MV-4-11 (cell line): ENCODE results near the gene LRRC2.
A peak's percentile ranks its signal among the peaks of the same experiment; 100 is the strongest.
"Not testable (repeated sequence)": the region's sequence is repeated elsewhere in the genome, so short reads cannot be mapped to it uniquely, and the experiment has no call there.

ENCODE experiments used
- DNase-seq: peaks from one replicate; lab custom pipeline; 2025; lab: John Stamatoyannopoulos, UW

The LRRC2 gene

DNA sequence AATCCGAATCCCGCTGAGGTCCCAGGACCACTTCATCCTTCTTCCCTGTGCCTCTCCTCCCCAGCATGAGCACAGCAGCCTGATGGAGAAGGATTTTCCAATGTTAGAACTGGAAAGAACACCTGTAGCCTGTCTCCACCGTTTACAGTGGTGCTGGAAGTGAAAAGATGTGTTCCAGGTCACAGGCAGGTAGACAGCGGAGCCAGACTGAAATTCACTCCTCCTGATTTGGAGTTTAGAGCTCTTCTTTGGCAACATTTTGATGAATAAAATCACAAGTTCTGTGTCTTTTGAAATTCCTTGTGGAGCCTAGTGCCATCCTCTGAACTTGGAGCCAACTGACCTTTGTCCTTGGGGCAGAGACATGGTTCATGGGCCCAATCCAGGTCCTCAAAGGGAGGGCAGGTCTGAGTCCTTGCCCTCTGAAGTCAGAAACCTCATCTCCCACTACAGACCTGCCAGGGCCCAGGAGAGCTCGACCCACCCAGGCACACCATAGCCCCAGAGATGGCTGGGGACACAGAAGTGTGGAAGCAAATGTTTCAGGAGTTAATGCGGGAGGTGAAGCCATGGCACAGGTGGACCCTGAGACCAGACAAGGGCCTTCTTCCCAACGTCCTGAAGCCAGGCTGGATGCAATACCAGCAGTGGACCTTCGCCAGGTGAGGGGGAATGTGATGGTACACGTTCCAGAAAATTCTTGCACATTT, 68.4 kb downstream of the LRRC2 start, which contains the start of gene RTP3:
Gene RTP3 (plus strand): TSS at position 421 of the 710 bp plus-strand sequence. CDS start 87 bp downstream, at position 508.
- DNase-seq, result no peak

DNA sequence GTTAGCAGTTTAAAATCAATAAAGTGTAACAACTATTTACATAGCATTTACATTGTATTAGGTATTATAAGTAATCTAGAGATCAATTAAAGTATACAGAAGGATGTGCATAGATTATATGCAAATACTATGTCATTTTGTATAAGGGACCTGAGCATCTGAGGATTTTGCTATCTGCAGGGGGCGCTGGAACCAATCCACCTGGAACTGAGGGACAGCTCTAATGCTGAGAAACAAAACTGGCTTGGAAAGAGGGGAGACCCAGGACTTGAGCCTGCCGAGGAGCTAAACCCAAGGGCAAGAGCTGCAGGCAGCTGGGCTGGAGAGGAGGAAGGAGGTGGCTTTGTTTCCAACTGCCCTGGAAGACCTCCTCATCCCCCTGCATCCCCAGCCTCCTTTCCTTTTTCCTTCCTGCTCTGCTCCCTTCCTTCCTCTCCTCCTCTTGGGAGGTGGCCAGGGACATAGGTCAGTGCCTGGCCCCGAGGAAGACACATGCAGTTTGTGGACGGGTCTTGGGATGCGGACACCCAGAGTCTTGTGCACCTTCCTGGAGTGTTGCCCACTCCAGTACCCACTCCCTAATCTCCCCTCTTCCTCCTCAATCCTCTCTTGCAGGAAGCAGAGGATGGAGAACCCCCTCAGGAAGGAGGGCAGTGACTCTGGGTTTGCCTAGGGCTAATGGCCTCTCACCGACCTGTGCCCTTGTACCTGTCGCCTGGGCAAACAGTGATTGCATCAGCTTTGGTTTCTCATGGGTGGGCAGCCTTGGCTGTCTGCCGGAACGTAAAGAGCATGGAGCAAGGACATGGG, 69.2 kb downstream of the LRRC2 start:
- DNase-seq, result no peak

DNA sequence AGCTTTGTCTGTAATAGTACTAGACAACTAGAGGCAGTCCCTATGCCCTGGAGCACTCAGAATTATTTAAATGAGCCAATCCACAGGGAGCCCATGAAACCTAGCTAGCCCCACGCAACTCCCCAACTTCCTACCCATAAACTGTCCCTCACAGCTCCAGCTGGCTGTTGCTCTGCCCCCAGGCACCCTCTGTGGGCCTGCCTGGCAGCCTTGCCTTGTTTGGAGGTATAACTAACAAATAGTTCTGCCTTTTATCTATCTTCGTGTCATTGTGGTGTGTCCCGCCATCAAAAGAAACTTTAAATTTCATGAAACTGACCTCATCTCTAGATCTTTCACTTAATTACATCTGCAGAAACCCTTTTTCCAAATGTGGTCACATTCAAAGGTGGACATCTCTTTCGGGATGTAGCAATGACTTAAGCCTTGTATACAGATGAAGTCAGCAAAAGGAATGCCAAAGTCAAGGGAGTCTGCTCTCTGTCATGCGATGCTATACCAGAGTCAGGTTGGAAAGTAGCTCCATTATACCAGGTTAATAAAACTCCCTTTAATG, 70.1 kb downstream of the LRRC2 start:
- DNase-seq, result no peak

DNA sequence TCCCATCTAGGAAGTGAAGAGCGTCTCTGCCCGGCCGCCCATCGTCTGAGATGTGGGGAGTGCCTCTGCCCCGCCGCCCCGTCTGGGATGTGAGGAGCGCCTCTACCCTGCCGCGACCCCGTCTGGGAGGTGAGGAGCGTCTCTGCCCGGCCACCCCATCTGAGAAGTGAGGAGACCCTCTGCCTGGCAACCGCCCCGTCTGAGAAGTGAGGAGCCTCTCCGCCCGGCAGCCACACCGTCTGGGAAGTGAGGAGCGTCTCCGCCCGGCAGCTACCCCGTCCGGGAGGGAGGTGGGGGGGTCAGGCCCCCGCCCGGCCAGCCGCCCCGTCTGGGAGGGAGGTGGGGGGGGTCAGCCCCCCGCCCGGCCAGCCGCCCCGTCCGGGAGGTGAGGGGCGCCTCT, 71.6 kb downstream of the LRRC2 start:
- DNase-seq, result not testable (repeated sequence)

DNA sequence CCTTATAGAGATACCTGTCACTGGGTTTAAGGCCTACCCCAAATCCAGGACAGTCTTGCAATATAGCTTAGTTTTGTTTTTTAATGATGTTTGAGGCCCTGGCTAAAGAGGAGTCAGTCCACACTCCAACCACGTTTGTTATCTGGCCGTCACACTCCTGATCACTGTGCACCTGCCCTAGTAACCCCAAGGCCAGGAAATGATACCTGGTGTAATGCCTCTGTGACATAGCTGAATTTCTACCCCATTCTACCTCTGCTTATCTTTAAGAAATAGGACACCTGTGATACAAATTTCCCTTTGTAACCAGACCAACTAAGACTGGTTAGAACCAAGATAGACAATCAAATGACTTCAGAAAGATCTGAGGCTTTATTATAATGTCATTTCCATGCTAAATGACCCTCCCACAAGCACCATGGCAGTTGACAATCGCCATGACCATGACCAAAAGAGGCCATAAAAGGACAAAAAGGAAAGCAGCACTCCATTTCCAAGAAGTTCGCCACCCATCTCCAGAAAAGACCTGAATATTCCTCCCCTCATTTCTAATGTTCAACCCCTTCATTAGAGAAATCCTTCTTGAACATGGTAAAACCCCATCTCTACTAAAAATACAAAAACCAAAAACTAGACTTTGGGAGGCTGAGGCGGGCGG, 73.1 kb downstream of the LRRC2 start:
- no peak for DNase-seq

DNA sequence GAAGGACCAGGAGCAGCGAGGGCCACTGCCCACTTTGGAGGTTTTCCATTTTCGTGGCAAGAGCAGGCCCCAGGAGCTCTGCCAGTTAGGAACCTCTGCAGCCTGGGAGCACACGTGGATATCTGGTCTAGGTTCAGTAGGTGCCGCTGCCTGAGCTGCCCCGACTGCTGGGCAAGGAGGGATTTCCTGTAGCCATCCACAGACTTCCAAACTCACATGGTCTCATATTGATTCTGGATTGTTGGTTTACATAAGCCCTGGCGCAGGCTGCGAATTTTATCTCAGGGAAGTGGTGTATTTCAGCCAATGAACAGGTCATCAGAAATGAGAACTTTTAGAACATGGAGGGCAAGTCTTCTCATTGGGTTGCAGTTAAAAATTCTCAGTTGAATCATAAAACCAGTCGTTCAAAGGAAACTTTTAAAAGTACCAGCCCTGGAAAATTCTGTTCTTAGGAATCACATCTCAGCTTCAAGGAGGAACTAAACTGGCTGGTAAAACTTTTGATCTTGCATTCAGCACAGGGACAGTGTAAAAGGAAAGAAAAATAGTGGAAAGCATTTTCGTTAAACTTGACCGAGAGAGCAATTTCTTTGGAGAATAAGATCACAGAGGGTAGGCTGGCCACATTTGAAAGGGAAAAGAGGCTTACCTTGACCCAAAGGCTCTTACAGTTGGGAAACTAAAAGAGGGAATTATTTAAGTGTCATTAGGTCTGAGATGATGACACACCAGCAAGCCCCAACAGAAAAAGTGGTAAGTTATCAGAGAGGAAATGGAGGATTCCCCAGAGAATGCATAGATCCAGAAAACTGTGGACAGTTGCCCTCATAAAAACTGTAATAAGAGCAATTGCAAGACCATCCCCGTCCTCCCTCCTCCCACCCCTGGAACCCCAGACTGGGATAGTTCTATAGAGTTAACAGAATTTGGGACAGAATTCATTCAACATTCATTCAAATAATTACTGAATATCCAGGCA, 74.7 kb downstream of the LRRC2 start:
- no peak for DNase-seq

DNA sequence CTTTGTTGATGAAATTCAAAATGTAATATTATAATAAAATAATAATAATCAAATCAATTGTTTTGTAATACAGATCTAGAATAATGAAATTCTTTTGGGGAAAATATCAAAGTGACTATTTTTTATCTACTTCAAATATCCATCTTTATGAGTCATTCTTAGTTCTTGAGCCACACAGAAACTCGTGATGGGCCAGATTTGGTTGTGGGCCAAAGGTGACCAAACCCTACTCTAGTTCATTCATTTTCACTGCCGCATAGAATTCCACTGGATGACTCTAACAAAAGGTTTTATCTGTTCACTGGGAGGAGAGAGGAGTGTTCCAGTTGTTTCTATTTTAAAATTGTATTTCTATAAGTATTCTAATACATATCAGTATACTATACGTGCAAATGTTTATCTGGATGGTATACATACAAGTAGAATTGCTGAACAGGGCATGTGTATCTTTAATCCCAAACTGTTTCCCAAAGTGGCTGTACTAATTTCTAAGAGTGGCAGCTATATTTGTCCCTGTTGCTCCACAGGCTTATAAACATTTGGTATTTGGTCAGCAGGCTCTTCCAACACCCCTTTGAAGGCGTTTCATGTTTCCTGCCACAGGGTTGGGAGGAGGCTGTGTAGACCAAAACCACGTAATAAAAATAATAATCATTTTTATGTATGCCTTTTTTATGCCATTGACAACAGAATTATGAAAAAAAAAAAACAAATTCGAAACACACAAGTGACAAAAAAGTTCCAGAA, 75.6 kb downstream of the LRRC2 start:
- no peak for DNase-seq

DNA sequence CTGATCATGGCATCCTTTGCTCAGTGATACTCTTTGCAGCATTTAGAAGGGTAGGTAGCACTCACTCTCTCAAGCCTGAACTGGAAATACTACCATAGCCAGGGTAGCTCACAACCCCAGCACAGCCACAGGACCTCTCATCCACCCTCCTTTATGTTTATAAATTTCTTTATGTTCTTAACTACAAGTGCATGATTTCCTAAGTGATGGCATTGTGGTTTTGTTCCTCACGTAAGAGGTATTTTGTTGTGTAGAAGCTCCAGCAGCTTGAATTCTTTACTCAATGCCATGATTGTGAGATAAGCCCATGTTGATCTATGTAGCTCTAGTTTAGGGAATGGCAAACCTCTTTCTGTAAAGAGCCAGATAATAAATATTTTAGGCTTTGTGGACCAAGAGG, 76.2 kb downstream of the LRRC2 start:
- DNase-seq, result no peak

DNA sequence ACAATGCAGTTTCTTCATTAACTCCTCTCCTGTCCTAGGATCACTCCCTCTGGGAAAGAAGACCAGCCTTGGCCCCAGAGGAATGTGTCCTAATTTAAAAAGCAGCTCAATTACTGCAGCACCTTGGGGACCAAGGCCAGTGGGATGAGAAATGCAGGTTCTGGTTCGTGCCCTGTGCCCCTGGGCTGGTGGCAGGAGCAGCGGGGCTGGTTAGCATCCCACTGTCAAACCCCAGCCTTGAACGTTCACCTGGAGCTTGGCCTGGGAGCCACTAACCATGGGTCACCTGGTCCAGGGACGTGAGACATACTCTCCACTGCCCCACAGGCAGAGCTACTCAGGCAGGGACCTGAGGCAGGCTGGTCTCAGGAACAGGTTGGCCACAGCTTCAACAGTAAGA, 76.7 kb downstream of the LRRC2 start:
- no peak for DNase-seq

DNA sequence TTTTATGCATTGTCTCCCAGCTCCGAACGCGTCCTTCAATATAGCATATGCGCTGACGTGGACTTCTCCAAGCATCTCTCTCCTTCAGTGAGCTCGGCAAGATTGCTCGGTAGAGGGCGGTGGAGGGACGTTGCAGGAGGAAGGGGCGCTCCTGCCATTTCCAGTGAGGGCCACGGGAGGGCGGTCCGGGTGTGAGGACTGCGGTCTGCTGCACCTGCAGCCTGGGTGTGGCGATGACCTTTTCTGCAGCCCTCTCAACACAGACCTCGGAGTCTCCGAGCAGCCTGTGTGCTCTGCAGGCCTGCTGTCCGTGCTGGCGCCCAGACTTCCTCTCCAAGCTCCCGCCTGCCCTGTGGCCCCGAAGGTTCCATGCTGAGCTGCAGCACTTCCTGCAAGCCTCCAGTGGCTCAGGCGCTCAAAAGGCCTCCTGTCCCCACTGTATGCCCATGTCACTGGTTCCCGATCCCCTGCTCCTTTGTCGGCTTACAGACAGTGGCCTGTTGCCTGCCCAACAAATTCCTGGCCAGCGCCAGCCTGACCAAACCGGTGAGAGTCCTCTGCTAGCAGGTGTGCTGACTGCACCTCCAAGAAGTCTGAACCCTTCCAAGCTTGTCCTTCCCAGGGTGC, 77.3 kb downstream of the LRRC2 start:
- DNase-seq, result peak; percentile 85

DNA sequence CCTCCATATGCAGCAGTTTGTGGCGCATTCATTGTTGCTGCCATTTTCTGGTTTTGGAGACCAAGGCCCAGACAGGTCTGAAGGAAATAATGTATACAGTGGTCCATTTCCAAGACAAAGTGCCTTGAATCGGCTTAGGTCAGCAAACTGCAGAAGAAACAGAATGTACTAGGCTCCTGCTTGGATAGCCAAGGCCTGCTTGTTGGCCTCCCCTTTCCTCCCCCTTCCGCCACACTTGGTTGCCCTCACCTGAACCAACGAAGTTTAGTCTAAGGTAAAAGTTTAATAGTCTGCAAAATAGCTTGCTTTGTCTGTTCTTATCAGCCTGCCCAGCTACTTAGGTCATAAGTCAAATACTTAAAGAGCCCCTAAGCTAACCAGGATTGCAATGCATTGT, 80.3 kb downstream of the LRRC2 start:
- no peak for DNase-seq

DNA sequence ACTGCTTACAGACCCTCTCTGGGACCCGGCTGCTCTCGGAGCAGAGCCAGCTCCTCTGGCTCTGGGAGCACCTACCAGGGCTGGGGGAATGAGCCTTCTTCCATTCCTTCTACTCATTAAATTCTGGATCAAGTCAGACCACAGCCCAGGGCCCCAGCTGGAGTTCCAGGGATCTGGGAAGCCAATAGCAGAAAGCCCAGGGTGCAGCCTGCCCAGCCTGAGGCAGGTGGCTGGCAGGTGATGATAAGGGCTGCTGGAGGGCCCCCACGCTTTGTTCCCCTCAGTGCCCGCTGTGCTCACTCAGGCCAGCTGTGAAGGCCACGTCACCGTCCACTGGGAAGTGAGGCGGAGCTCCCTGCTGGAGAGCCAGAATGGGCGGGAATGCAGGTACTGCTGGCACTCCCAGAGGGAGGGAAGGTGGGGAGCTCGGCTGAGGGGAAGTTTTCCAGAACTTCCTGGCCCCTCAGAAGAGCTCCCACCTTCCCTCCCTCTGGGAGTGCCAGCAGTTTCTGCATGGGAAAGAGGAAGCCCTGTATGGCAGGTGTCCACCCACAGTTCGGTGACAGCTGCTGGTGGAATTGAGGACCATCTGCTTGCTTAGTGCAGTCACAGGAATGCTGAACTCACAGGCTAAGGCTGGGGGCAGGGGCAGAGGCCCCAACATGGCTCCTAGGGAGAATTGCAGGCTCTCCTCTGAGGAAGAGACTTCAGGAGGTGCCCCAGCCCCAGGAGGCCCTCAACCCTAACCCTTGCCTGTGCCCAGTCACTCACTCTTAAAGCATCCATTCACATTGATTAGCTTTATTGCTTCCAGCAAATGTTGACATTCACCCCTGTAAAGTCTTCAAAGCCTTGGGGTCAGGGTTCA, 81.0 kb downstream of the LRRC2 start:
- no peak for DNase-seq

DNA sequence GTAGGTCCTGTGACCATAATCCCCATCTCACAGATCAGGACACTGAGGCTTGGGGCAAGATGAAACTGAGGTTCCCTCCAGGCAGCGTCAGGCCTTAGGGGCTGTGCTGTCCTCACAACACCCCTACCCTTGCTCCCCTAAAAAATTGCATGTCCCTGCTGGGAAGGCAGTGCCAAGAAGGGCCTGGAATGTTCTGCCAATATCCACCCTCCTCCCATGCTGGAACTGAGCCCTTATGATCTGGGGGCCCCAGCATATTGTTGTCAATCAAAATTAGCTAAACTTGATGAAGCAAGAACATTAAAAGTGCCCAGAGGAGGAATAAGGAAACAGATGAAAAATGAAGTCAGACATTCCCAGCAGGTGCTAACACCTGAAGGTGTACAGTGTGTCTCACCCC, 81.7 kb downstream of the LRRC2 start:
- DNase-seq, result no peak

DNA sequence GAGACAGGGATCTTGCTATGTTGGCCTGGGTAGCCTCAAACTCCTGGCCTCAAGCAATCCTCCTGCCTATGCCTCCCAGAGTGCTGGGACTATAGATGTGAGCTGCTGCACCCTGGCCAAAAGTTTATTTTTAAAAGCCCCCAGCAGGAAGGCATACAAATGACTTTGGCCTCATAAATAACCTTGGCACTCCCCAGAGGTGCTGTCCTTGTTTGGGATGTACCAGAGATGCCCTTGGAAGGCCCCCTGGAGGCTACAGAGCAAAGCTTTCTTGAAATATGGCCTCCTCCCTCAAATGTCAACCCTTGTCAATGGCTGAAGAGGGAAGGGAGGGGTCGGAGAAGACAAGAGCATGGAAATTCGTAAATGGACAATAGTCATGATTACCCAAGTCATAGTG, 82.3 kb downstream of the LRRC2 start:
- DNase-seq, result no peak

DNA sequence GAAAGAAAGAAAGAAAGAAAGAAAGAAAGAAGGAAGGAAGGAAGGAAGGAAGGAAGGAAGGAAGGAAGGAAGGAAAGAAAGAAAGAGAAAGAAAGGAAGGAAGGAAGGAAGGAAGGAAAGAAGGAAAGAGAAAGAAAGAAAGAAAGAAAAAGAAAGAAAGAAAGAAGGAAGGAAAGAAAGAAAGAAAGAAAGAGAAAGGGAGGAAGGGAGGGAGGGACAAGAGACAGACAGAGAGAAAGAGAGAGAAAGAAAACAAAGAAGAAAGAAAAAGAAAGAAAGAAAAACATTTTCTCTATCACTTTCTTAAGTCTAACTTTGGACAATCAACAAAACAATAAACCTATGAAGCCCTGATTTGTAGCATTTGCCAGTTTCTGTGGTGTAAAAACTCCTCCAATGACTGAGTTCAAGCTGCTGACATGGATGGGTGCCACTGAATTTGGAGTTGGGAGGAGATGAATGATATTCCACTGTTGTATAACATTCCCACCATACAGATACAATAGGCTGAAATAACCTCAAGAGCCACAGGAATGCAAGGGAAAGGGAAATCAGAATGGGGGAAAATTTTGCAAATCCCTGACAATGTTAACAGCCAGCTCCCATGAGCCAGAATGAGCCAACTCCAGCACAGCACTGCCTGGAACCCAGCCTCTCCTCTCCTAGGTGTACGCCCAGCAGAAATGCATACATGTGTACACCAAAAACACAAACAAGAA, 83.3 kb downstream of the LRRC2 start:
- no peak for DNase-seq

DNA sequence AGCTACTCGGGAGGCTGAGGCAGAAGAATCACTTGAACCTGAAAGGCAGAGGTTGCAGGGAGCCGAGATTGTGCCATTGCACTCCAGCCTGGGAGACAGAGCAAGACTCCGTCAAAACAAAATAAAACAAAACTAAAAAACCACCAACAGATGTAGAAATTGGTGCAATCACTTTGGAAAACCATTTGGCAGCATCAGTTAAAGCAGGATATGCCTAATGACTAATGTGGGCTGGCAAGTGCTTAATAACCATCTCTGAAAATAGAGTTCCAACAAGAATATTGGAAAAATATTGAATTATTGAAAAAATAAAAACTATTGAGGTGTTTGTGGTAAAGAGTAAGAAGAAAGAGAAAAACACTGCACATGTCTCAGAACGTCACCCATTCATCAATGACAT, 84.5 kb downstream of the LRRC2 start:
- no peak for DNase-seq

DNA sequence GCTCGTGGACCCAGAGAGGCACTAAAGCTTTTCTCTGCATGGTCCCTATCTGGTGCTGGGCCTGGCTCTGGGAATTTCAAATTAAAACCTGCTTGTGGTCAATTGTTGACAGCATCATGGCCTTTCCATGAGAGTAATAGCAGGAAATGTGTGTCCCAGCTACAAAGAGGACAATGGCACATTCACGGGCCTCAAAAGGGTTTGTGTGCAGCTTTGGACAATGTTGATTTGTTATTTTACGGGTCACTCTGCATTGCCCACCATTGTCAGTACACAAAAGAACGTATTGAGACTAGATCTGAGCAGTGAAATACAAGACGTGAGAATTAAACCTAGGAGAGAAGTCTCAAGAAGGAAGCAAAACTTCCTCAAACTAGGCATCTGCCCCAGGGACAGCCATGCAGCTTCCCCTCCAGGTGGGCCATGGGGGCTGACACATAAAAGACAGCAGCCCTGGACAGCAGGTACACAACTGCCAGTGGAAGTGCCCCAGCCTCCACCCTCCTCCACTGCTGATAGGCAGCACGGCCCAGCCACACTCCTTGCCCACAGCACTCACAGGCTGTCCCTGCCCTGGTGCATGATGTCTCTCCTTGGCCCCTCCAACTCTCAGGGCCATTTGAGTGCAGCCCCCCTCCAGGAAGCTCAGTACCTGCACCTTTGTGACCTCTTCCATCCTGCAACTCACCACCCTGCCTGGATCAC, 85.5 kb downstream of the LRRC2 start:
- DNase-seq, result no peak

DNA sequence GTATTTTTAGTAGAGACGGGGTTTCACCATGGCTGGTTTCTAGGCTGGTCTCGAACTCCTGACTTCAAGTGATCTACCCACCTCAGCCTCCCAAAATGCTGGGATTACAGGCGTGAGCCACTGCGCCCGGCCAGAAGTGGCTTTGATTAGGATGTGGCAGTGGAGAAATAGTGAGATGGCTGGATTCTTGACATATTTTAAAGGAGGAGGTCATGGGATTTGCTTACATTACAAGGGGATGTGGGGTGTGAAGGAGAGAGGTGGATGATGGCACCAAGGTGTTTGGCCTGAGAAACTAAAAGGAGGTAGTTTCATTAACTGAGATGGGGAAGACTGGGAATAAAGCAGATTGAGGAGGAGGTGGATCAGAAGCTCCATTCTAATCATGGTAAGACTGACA, 86.4 kb downstream of the LRRC2 start:
- no peak for DNase-seq
